Measurements from ENCODE around the gene LY86. TPM values are rescaled to one million over a fixed set of nuclear protein-coding genes. Genes with fewer than 3 reads are reported as not detected.

LY86 gene
- 10 to 100 TPM in 1 of 2 experiments, 1 to 10 TPM in 1; 9.5 to 12.2 TPM for total RNA-seq

DNA sequence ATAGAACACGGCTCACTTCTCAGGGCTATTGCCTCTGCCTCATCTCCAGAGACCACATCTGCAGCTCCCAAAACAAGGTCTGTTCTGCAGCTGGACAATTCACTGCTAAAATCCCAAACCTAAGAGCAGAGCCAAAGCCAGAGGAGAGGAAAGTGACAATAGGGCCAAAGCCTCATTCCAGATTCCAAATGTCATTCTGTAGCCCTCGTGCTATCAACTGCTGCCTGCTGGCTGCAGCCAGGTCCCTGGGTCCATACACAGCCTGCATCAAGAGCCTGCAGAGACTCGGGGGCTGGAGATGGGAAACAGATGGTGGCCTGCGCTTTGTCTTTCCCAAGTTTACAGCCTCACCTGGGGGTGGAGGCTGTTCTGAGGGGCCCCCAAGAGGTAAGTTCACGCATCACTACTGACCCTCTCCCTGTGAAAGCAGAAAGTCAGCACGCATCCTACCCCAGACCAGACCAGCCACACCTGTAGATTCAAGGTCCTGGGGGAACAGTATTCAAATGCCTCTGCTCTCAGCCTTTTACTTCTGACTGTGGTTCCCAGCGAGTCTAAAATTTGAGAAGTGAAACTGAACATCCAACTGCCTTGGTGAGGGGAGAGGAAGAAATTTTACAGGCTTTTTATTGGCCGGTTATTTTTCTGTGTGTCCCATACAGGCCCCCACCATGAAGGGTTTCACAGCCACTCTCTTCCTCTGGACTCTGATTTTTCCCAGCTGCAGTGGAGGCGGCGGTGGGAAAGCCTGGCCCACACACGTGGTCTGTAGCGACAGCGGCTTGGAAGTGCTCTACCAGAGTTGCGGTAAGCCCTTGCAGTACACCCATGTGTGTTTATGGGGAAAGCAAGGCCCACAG is at the start of gene LY86:
Gene LY86, plus strand, starts transcription at position 657 of the 860 bp plus-strand sequence. Its CDS starts 15 bp downstream, at position 672.
- H3K36me3 Mint-ChIP-seq (ENCODE audit: low read depth): peaks cover 47% of the 10 kb centered on the region
- H3K9me3 Mint-ChIP-seq: peaks cover 18% of the 10 kb centered on the region
- DNase-seq: peak; percentile 43
- ChIA-PET POLR2A (no interaction called here), CTCF (interaction anchor here (1.0 to 1.7 kb wide), 3 partner anchors 7 to 23 kb away, joined by 3 to 6 read pairs (median 4); no protein-coding TSS in a partner anchor)
- H3K4me3 Mint-ChIP-seq: peak within 1 kb of the TSS; percentile 80
- H3K4me1 Mint-ChIP-seq: peaks cover 86% of the 10 kb centered on the region
- H3K27me3 Mint-ChIP-seq: no peaks in the 10 kb centered on the region
- peak within 1 kb of the TSS; percentile 99 for H3K27ac Mint-ChIP-seq

GRCh38 chr6:6539036-6539435 is 49.5 kb upstream of the LY86 start:
- no peak for DNase-seq
- ChIA-PET CTCF (no interaction called here), POLR2A (no interaction called here)
- peaks cover 56% of the 10 kb centered on the region for H3K27me3 Mint-ChIP-seq
- H3K4me1 Mint-ChIP-seq: peaks cover 7% of the 10 kb centered on the region
- H3K4me3 Mint-ChIP-seq: no peak overlapping the region
- no peaks in the 10 kb centered on the region for H3K9me3 Mint-ChIP-seq
- H3K36me3 Mint-ChIP-seq (ENCODE audit: low read depth): no peaks in the 10 kb centered on the region
- no peak overlapping the region for H3K27ac Mint-ChIP-seq

DNA sequence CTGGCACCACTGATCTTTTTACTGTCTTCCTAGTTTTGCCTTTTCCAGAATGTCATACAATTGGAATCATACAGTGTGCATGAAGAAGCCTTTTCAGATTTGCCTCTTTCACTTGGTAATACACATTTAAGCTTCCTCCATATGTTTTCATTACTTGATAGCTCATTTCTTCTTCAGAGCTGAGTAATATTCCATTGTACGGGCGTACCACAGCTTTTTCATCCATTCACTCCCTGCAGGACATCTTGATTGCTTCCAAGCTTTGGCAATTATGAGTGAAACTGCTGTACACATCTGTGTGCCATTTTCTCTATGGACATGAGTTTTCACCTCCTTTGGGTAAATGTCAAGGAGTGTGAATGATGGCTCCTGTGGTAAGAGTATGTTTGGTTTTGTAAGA is 46.2 kb upstream of the LY86 start:
- ChIA-PET CTCF (no interaction called here), POLR2A (no interaction called here)
- H3K4me3 Mint-ChIP-seq: no peak overlapping the region
- H3K9me3 Mint-ChIP-seq: no peaks in the 10 kb centered on the region
- H3K36me3 Mint-ChIP-seq (ENCODE audit: low read depth): no peaks in the 10 kb centered on the region
- no peak overlapping the region for H3K27ac Mint-ChIP-seq
- peaks cover 65% of the 10 kb centered on the region for H3K27me3 Mint-ChIP-seq
- H3K4me1 Mint-ChIP-seq: peaks cover 14% of the 10 kb centered on the region
- no peak for DNase-seq

DNA sequence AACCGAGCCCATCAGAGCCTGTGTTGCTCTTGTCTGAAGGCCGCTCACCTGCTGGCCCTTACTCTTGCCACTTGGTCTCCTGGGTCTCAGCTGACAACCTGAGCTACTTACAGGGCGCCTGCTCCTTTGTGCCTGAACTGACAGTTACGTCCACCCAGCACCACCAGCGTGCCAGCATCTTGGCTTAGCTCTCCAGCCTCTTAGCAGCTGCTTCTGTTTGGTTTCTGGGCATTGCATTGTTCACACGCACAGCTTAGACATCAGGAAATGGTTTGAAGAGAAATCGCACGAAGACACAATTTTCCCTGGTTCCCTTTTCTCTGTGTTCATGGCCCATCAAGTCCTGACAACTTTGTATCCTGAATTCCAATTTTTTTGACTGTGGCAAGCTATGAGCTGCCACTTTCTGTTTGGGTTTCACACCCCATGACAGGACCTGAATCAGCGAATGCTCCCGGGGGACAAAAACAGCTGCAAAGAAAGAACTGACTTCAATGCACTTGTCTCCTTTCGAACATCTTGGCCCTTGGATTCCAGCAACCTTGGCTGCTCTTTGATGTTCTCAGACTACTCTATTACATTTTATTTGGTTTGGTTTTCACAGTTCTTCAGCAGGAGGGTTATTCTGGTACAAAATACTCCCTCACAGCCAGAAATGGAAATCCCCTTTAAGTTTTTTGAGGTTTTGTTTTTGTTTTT is 45.2 kb upstream of the LY86 start:
- H3K27me3 Mint-ChIP-seq: peaks cover 69% of the 10 kb centered on the region
- H3K9me3 Mint-ChIP-seq: no peaks in the 10 kb centered on the region

DNA sequence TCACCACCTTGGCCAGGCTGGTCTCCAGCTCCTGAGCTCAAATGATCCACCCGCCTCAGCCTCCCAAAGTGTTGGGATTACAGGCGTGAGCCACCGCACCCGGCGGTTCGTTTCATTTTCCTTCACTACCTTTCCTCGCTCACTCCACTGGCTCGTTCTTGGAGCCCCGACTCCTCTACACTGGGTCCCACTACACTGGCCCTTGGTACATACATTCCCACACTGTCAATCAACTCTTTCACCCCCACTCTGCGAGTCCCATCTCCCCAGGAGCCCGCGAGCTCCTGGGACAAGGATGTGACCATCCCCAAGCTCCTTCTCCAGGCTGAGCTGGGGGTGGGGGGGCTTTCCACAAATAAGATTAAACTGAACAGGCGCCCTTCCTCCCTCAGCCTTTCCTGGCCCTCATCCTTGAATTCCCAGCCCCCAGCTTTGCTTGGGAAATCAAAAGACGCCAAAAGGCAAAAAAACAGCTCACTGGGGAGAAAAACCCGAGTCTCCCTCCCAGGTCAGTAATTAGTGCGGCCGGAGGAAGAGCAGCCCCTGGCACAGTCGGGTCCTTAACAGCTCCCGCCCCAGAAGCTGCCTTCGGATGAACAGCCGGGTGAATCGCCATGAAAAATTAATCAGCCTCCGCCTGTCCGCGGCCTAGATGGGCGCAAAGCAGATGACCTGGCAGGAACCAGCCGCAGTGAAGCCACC is 42.8 kb upstream of the LY86 start:
- CTCF ChIA-PET: interaction anchor here (0.7 to 2.0 kb wide), 4 partner anchors 11 to 29 kb away, joined by 3 to 10 read pairs (median 8); no protein-coding TSS in a partner anchor
- peaks cover 11% of the 10 kb centered on the region for H3K4me1 Mint-ChIP-seq
- peaks cover 64% of the 10 kb centered on the region for H3K27me3 Mint-ChIP-seq
- POLR2A ChIA-PET: no interaction called here
- H3K9me3 Mint-ChIP-seq: no peaks in the 10 kb centered on the region
- H3K36me3 Mint-ChIP-seq (ENCODE audit: low read depth): no peaks in the 10 kb centered on the region
- no peak overlapping the region for H3K4me3 Mint-ChIP-seq
- DNase-seq: peak; percentile 11
- H3K27ac Mint-ChIP-seq: no peak overlapping the region

More for the DNA sequence above, 45.2 kb upstream of the LY86 start:
- ChIA-PET POLR2A (no interaction called here), CTCF (interaction anchor here (1.3 kb wide), 1 partner anchor 16 kb away, joined by 3 read pairs; no protein-coding TSS in a partner anchor)
- Mint-ChIP-seq H3K4me3 (no peak overlapping the region), H3K27ac (no peak overlapping the region), H3K4me1 (peaks cover 13% of the 10 kb centered on the region), H3K36me3 (ENCODE audit: low read depth) (no peaks in the 10 kb centered on the region)
- DNase-seq: no peak

- Mint-ChIP-seq H3K27me3 (peaks cover 59% of the 10 kb centered on the region), H3K4me3 (peak overlapping the region; percentile 21), H3K27ac (no peak overlapping the region), H3K36me3 (ENCODE audit: low read depth) (no peaks in the 10 kb centered on the region), H3K4me1 (peaks cover 11% of the 10 kb centered on the region), H3K9me3 (no peaks in the 10 kb centered on the region)
- POLR2A ChIA-PET: interaction anchor here (0.6 kb wide), 1 partner anchor 25 kb away, joined by 3 read pairs; no protein-coding TSS in a partner anchor
- CTCF ChIA-PET: interaction anchor here (0.6 to 2.0 kb wide), 14 partner anchors 10 to 1148 kb away, joined by 3 to 10 read pairs (median 3); no protein-coding TSS in a partner anchor
- no peak for DNase-seq
Measured at GRCh38 chr6:6546318-6547109, 42.0 kb upstream of the LY86 start.

DNA sequence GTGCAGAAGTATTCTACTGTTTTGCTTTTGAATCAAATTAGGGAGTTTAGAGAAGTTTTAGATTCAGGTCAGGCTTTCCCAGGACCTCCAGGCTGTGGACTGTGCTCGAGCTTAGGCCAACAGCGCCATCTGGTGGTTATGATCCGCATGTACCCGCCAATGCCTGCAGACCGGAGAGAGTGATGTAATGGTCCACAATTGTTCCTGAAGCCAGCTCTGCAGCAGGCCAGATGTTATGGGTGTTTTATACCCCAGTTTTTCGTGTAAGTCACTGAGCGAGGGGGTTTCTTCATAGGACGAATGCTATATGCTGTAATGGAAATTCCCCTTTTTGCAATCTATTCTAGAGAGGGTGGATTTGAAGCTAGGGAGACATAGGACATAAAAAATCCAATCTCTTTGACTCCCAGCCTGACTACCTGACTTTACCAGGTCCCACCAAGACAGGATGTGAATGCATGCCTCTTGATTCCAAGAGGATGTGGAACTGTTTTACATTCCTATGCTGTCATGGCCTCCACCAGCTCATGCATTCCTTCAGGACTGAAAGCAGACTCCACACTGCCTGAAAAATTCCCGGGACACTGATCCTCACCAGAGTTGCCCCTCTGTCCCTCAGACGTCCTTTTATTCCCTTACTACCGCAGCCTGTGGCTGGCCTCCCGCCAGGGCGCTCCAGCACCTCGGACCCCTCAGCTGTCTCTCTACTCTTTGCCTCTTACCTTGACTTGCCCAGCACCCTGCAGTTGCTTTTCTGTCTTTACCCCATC is 41.2 kb upstream of the LY86 start:
- DNase-seq: peak; percentile 83
- Mint-ChIP-seq H3K36me3 (ENCODE audit: low read depth) (no peaks in the 10 kb centered on the region), H3K27me3 (peaks cover 51% of the 10 kb centered on the region), H3K9me3 (no peaks in the 10 kb centered on the region), H3K27ac (no peak overlapping the region), H3K4me3 (peak overlapping the region; percentile 21), H3K4me1 (peaks cover 12% of the 10 kb centered on the region)
- ChIA-PET POLR2A (interaction anchor here (0.6 kb wide), 2 partner anchors 26 to 1433 kb away, joined by 3 to 5 read pairs; no protein-coding TSS in a partner anchor), CTCF (interaction anchor here (0.5 to 2.0 kb wide), 13 partner anchors 9 to 1149 kb away, joined by 3 to 10 read pairs (median 4); no protein-coding TSS in a partner anchor)

DNA sequence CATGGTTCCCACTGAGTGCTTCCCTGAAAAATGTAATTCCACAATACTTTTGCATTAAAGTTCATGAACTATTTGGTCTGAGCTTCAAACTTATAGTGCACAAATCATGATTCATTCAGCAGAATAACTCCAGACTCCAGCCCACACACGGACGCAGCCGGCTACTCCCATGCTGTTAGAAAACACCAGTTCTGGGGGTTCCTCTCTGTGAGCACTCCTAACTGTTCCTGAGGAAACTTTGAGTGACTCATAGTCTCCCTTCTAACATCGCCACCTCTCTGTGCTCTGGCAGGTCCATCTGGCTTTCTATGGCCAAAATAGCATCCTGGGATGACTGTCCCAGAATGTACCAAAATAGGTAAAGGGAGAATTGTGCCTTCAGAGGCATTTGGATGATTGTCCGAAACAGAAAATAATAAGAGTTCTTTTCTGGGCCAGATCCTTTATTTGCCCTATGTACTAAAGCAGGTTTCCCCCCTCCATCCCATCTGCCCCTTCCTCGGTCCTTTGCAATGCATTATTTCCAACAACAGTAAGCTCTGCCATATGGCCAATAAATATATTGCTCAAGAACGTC is 32.3 kb upstream of the LY86 start:
- Mint-ChIP-seq H3K9me3 (no peaks in the 10 kb centered on the region), H3K4me1 (peaks cover 48% of the 10 kb centered on the region), H3K36me3 (ENCODE audit: low read depth) (peaks cover 4% of the 10 kb centered on the region), H3K27me3 (peaks cover 24% of the 10 kb centered on the region), H3K4me3 (no peak overlapping the region), H3K27ac (peak overlapping the region; percentile 4)
- ChIA-PET POLR2A (no interaction called here), CTCF (interaction anchor here (1.0 to 1.5 kb wide), 3 partner anchors 9 to 27 kb away, joined by 3 to 4 read pairs (median 3); no protein-coding TSS in a partner anchor)
- DNase-seq: no peak

DNA sequence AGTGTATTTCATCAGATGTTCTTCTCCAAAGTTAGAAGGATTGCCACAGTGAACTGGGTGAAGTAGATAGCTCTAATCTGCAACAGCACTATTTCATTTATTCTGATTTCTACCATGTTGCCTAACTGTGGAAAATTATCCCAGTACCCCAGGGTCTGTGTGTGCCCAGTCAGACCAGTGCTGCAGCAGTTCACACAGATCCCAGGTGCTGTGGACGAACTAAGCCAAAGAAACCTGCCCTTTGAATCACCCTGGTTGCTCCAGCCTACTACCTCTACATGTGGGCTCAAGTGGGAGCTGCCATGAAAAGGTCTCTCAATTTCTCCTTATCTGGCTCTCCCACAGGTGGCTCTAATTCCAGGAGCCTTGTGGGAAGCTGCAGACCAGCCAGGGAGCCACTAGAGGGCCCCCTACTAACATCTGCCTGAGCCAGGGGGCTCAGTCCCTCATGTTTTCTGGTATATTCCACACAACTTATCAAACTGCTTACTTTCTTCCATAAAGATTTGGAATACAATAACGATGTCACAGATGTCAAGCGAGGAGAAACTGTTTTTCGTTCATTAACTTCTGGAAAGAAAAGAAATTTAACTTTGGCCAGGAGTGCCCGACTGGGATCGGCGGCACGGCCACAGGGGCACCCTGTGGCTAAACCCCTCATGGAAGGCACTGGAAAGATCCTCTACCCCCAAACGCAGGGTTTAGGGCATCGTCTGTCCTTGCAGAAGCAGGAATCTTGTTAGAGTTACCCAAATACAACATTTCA is 31.6 kb upstream of the LY86 start:
- peaks cover 4% of the 10 kb centered on the region for H3K36me3 Mint-ChIP-seq (ENCODE audit: low read depth)
- POLR2A ChIA-PET: no interaction called here
- H3K9me3 Mint-ChIP-seq: no peaks in the 10 kb centered on the region
- peaks cover 24% of the 10 kb centered on the region for H3K27me3 Mint-ChIP-seq
- CTCF ChIA-PET: interaction anchor here (1.0 to 1.4 kb wide), 2 partner anchors 9 to 27 kb away, joined by 3 to 4 read pairs; no protein-coding TSS in a partner anchor
- H3K4me3 Mint-ChIP-seq: no peak overlapping the region
- DNase-seq: peak; percentile 57
- H3K4me1 Mint-ChIP-seq: peaks cover 49% of the 10 kb centered on the region
- H3K27ac Mint-ChIP-seq: peak overlapping the region; percentile 69

- Mint-ChIP-seq H3K27ac (no peak overlapping the region), H3K4me1 (peaks cover 53% of the 10 kb centered on the region), H3K27me3 (peaks cover 24% of the 10 kb centered on the region), H3K9me3 (peaks cover 3% of the 10 kb centered on the region), H3K36me3 (ENCODE audit: low read depth) (peaks cover 7% of the 10 kb centered on the region), H3K4me3 (no peak overlapping the region)
- ChIA-PET CTCF (interaction anchor here (1.1 to 1.4 kb wide), 2 partner anchors 9 to 10 kb away, joined by 3 to 4 read pairs; no protein-coding TSS in a partner anchor), POLR2A (no interaction called here)
- no peak for DNase-seq
Measured at GRCh38 chr6:6557504-6557839, 31.0 kb upstream of the LY86 start.
